NCI-H82 treated with DMSO at 0.1 percent for 48 hours (cell line): ENCODE results near the gene SLC6A14.

Experiments
- DNase-seq: peaks from one replicate; lab custom pipeline; 2025; ENCODE audit not compliant: unreplicated experiment; lab: John Stamatoyannopoulos, UW

Gene SLC6A14

DNA sequence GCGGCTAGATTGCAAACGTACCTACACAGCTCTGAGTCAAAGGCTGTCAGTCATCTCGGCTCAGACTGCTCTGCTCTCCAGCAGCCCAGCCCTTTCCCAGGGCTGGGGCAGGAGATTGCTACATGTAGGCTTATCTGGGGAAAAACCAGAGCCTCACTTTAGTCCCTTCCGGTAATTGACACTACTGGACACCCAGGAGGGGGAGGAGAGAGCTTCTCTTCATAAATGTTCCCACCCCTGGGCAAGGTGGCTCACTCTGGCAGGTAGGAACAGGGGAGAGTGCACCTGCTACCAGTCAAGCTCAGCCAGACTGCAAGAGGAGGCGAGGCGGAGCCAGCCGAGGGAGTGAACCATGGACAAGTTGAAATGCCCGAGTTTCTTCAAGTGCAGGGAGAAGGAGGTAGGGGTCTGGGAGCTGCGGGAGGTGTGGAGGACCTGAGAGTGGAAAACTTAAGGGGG lies at the start of gene SLC6A14:
SLC6A14 (plus strand) TSS at position 249 of the 459 bp plus-strand sequence; CDS start at position 353, 104 bp downstream.
- no peak for DNase-seq

- no peak for DNase-seq
Measured at GRCh38 chrX:116395752-116396151, 40.7 kb upstream of the SLC6A14 start.

DNA sequence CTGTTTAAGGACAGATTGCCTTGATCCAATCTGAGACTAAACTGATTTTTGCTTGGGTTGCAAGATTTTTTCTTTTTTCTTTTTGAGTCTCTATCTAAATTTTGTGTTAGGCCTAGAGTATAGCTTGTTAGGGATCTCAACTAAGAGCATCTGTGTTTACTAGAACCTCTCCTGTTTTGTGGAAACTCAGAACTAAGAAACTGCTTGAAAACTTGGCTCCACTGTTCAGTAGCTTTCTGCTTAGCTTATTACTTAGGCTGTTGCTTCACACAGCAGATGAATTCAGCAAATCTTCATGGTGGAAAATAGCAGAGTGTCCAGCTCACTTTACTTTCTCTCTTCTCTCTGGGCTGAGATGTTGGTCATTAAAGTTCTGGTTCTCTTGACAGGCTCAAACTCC lies 36.7 kb upstream of the SLC6A14 start:
- DNase-seq, result no peak

- no peak for DNase-seq
Measured at GRCh38 chrX:116409219-116409618, 27.2 kb upstream of the SLC6A14 start.

GRCh38 chrX:116413273-116413672 lies 23.1 kb upstream of the SLC6A14 start:
- DNase-seq, result no peak

- DNase-seq, result no peak
Measured at GRCh38 chrX:116417214-116417613, 19.2 kb upstream of the SLC6A14 start.

GRCh38 chrX:116417968-116418367 lies 18.4 kb upstream of the SLC6A14 start:
- no peak for DNase-seq

DNA sequence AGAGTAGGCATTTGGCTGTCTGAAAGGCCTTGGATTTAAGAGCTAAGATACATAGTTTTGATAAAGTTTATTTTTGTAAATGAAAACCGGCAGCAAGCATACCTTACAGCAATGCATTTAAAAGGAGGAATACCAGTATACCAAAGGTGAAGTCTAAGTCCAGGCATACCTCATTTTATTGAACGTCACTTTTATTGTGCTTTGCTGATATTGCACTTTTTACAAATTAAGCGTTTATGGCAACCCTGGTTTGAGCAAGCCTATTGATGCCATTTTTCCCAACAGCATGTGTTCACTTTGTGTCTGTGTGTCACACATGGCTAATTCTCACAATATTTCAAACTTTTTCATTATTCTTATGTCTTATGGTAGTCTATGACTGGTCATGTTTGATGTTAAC lies 8.4 kb upstream of the SLC6A14 start:
- DNase-seq, result no peak

- DNase-seq, result no peak
Measured at GRCh38 chrX:116435597-116435996, 809 bp upstream of the SLC6A14 start.

GRCh38 chrX:116449156-116449555 lies 12.8 kb downstream of the SLC6A14 start:
- DNase-seq, result no peak

DNA sequence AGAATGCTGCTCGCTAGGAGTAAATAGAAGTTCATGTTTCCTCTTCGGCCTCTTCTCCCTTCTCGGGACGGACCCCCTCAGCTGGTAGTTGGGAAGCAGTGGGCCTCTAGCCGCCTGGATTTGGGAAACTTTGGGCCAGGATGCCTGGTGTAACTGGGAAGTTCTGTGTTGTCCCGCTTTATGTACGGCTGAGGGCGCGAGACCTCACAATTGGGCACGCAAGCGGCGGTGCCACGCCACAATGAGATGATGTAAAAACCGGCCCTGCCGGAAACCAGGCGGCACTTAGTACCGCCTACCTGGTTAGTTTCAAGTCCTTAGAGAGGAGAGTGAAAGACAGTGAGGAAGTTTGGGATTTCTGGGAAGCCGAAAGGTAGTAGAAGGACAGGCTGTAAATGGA lies 26.4 kb downstream of the SLC6A14 start, which contains the start of gene CT83:
CT83 (minus strand) TSS at position 155 of the 400 bp plus-strand sequence; CDS start at position 35, 120 bp downstream.
- no peak for DNase-seq

DNA sequence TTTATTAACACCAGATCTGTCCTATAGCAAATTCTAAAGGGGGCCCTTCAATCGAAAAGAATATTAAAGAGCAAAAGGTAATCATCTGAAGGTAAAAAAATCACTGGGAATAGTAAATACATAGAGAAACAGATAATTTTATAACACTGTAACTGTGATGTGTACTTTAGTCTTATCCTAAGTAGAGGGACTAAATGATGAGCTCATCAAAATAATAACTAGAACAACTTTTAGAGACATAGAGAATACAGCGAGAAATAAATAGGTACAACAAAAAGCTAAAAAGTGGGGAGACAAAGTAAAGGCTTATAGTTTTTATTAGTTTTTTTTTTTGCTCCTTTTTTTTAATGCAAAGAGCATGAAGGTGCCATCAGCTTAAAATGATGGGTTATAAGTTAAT lies 43.7 kb downstream of the SLC6A14 start:
- no peak for DNase-seq

DNA sequence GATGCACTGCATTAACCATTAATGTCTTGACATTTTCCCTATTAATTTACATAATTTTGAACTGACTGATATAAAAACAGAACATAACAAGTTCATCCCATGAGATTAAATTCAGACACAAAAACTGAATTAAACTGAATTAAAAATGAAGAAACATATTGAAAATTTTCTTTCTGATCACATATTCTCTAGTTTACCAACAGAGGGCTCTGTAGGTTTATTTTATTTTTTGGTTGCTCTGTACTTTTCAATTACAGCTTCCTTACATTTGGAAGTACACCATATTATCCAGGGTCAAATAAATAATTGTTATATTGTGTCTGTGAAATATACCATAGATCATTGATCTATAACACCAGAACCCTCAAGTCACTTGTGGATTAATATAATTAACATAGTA lies 53.7 kb downstream of the SLC6A14 start:
- no peak for DNase-seq

DNA sequence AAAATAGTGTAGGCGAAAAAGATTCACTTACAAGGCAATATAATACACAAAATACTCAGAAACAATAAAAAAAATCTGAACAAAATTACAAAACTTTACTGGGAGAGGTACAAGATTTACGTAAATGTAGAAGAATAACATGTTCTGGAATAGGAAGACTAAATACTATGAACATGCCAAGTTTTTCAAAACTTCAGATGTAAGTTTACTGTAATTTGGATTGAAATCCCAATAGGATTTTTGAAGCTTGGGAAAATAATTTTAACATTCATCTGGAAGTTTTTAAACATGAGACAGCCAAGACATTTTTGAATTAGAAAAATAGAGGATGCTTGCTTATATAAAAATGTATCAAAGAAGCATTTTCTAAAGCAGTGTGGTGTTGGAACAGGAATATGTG lies 56.9 kb downstream of the SLC6A14 start:
- no peak for DNase-seq

- no peak for DNase-seq
Measured at GRCh38 chrX:116499780-116500179, 63.4 kb downstream of the SLC6A14 start.
